H1 (cell line): Measurements from ENCODE around the gene ADCY2. TPM values are rescaled to one million over a fixed set of nuclear protein-coding genes. Genes with fewer than 3 reads are reported as not detected.

Experiments used
- CHD2 ChIP-seq: IDR thresholded peaks from 2 replicates; pipeline ENCODE4 v1.6.1; 2012; ENCODE audit warnings: low read length, improper control_type of control experiment
- polyA plus RNA-seq, 7 experiments: library from polyadenylated mRNA; depleted of rRNA in 3 of 7; stranded (reverse) in 5 of 7; unstranded in 2 of 7; fragments of >200 nt in 5 of 7; fragments of 200-250 nt in 2 of 7; gene quantifications; 1 replicate in 5 of 7; 2 replicates in 1 of 7; 4 replicates in 1 of 7; pipeline versions ENCODE4 v1.2.1 to v1.2.3, GENCODE V29; 2011 to 2013; ENCODE audit warnings: missing spikeins in 2 of 7, mixed read lengths in 2 of 7
- total RNA-seq: library from RNA; stranded (reverse); fragmentation: NEBNext Ultra II Directional; extraction: Animal tissue kit (Norgen Biotek cat#: 25700); gene quantifications from 2 replicates; pipeline ENCODE4 v1.2.1, GENCODE V29; 2021

Gene ADCY2
- total and polyA plus RNA-seq, 2 of the 8 experiments (the other 6 are each of a cell fraction or from before 2014, with no cell fraction given) = 35.8 to 122 TPM

- no peak for TF ChIP-seq CHD2
Observed at GRCh38 chr5:7834982-7835381, 439.0 kb downstream of the ADCY2 start (continued).
